ENCODE results near the gene EFHC1. TPM values are rescaled to one million over a fixed set of nuclear protein-coding genes. Genes with fewer than 3 reads are reported as not detected.

EFHC1 gene
- total and polyA plus RNA-seq, 8 donors, result 14.6 to 73.0 (median 53.1) TPM

DNA sequence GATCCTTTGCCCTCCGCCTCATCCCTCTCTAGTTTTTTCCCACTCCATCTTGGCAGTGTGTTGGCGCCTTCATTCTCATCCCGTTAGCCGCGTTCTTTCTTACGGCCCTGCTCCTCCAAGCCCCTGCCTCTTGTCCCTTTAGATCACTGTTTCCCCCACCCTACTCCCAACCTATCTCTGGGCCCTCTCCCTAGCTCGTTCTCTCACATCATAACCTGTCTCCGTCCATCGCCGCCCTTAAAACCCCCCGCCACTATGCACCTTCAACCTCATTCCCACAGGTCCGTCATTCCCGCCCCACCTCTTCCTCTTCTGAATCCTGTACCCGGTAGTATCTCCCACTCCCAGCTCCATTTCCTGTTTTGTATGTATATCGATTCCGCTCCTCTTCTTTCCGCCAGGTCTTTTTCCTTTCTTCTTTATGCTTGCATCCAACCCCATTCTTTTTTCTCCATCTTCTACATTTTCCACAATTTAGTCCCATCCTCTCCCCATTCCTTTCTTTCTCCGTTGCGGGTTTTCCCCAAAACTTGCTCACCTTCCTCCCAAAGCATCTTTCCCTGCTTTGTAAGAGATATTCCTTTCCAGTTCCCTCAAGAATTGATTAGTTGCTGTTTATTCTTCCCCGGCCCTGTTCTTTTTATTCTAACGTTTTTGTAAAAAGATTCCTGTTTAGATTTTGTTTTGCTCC, 671 bp downstream of the EFHC1 start:
- peak in 2 of 4 donors; percentile 17 to 36 for DNase-seq
- intact Hi-C loops (cut with DNase I), result loop anchor here in 1 of 2 donors (10.0 kb wide), 1 partner anchor 174 kb away; no protein-coding TSS in a partner anchor

DNA sequence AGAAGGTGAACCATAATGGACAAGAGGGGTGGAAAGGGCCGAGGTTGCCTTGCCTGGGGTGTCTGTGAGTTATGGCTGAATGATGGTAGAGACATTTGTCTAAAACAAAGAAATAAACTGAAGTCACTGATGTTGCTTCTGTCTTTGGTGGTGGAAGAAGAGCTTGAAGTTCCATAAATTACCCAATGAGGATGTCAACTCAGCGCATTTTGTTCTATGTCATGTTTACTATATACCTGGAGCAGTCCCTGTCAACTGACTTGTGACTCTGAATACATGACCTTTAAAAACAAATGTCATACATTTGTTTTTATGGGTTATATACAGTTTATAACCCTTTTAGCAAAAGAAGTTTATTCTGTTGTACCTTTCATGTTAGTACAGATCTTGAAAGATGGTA, 2.0 kb downstream of the EFHC1 start:
- no peaks in the 10 kb centered on the region for H3K27me3 ChIP-seq
- peaks cover 5 to 15% of the 10 kb centered on the region in 2 donors for H3K4me1 ChIP-seq
- intact Hi-C loops (cut with DNase I), result loop anchor here in 1 of 2 donors (10.0 kb wide), 1 partner anchor 173 kb away; no protein-coding TSS in a partner anchor
- DNase-seq (no peak), ATAC-seq (no peak)
- TF ChIP-seq, protein P1, sequence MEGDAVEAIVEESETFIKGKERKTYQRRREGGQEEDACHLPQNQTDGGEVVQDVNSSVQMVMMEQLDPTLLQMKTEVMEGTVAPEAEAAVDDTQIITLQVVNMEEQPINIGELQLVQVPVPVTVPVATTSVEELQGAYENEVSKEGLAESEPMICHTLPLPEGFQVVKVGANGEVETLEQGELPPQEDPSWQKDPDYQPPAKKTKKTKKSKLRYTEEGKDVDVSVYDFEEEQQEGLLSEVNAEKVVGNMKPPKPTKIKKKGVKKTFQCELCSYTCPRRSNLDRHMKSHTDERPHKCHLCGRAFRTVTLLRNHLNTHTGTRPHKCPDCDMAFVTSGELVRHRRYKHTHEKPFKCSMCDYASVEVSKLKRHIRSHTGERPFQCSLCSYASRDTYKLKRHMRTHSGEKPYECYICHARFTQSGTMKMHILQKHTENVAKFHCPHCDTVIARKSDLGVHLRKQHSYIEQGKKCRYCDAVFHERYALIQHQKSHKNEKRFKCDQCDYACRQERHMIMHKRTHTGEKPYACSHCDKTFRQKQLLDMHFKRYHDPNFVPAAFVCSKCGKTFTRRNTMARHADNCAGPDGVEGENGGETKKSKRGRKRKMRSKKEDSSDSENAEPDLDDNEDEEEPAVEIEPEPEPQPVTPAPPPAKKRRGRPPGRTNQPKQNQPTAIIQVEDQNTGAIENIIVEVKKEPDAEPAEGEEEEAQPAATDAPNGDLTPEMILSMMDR (IDR thresholded peaks at IDR 0.05), result no peak
- no peak overlapping the region for H3K4me3 ChIP-seq
- no peaks in the 10 kb centered on the region for H3K9me3 ChIP-seq
- H3K36me3 ChIP-seq, result no peaks in the 10 kb centered on the region
- no peak overlapping the region for H3K27ac ChIP-seq

More for the DNA sequence above, 671 bp downstream of the EFHC1 start:
- Histone ChIP-seq H3K36me3 (no peaks in the 10 kb centered on the region), H3K9me3 (no peaks in the 10 kb centered on the region), H3K4me3 (peak overlapping the region; percentile 65 to 78), H3K4me1 (peaks cover 5 to 19% of the 10 kb centered on the region in 2 donors), H3K27me3 (no peaks in the 10 kb centered on the region), H3K27ac (peak overlapping the region; percentile 76 to 86)
- ATAC-seq, result peak; percentile 27
- TF ChIP-seq, protein P1 (IDR thresholded peaks at IDR 0.05), result no peak

DNA sequence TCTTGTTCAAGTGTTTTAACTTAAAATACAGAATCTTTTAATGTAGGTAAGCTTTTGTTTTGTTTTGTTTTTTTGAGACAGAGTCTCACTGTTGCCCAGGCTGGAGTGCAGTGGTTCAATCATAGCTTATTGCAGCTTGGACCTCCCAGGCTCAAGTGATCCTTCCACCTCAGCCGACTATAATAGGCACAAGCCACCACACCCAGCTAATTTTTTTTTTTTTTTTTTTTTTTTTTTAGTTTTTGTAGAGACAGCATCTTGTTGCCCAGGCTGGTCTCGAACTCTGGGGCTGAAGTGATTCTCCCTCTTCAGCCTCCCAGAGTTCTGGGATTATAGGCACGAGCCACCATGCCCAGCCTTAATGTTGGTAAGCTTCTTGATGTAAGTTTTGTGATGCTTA, 3.3 kb downstream of the EFHC1 start:
- TF ChIP-seq, protein P1 (IDR thresholded peaks at IDR 0.05), result no peak
- DNase-seq (no peak), ATAC-seq (no peak)
- Histone ChIP-seq H3K36me3 (no peaks in the 10 kb centered on the region), H3K27me3 (no peaks in the 10 kb centered on the region), H3K4me3 (no peak overlapping the region), H3K27ac (peak overlapping the region in 1 of 2 donors; percentile 40), H3K4me1 (peaks cover 5 to 15% of the 10 kb centered on the region in 2 donors), H3K9me3 (no peaks in the 10 kb centered on the region)
- intact Hi-C loops (cut with DNase I), result loop anchor here in 1 of 2 donors (10.0 kb wide), 1 partner anchor 171 kb away; no protein-coding TSS in a partner anchor

DNA sequence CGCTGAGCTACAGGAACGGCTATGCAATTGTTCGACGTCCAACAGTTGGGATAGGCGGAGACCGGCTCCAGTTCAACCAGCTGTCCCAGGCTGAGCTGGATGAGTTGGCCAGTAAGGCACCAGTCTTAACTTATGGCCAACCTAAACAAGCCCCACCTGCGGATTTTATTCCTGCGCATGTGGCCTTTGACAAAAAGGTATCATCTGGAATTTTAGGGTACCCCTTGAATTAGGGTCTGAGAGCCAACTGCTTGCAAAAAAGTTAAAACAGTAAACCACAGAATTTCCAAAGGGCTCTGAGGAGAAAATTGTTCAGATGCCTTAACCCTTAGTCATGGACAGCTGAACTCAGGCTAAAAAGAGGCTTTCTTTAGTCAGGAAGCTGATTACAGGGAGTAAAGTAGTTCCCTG, 3.8 kb downstream of the EFHC1 start:
- TF ChIP-seq, protein P1 (IDR thresholded peaks at IDR 0.05), result no peak
- H3K4me1 ChIP-seq, result peaks cover 5 to 15% of the 10 kb centered on the region in 2 donors
- ATAC-seq (no peak), DNase-seq (no peak)
- no peak overlapping the region for H3K4me3 ChIP-seq
- H3K27ac ChIP-seq, result peak overlapping the region; percentile 13 to 40
- no peaks in the 10 kb centered on the region for H3K9me3 ChIP-seq
- H3K36me3 ChIP-seq, result no peaks in the 10 kb centered on the region
- no peaks in the 10 kb centered on the region for H3K27me3 ChIP-seq
- intact Hi-C loops (cut with DNase I), result loop anchor here in 1 of 2 donors (10.0 kb wide), 1 partner anchor 171 kb away; no protein-coding TSS in a partner anchor

DNA sequence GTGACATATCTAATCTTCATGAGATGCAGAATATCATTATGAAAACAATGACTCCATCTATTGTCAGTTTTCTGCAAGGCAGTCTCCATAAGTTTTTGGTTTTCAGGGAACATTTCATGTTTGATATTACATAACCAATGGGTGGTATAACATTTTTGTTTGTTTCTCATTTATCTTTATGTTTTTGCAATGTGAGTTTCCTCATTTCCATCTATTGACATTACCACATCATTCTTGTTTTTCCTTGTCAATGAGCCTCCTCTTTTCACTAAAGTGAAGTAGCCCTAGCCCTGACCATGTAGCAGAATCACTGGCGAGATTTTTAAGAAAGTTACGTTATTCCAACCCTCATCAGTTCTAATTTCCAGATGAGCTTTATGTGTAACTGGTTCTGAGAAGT, 4.4 kb downstream of the EFHC1 start:
- peaks cover 5 to 10% of the 10 kb centered on the region in 2 donors for H3K4me1 ChIP-seq
- TF ChIP-seq, protein P1 (IDR thresholded peaks at IDR 0.05), result no peak
- no peaks in the 10 kb centered on the region for H3K9me3 ChIP-seq
- DNase-seq, result no peak
- H3K27ac ChIP-seq, result peak overlapping the region; percentile 13 to 40
- no peaks in the 10 kb centered on the region for H3K36me3 ChIP-seq
- intact Hi-C loops (cut with DNase I), result loop anchor here in 1 of 2 donors (10.0 kb wide), 1 partner anchor 170 kb away; no protein-coding TSS in a partner anchor
- H3K27me3 ChIP-seq, result no peaks in the 10 kb centered on the region
- no peak overlapping the region for H3K4me3 ChIP-seq
- no peak for ATAC-seq
